AG04449 (cell line): Measurements from ENCODE around the gene MS4A6E.

ENCODE experiments used
- CTCF ChIA-PET: fragments of 350-600 bp; formaldehyde crosslinking; extraction: SDS; loops from one replicate; lab custom pipeline; 2021; ENCODE audit warnings: antibody characterized with exemption; lab: Yijun Ruan, JAX
- POLR2A ChIA-PET: fragments of 400-600, 350-600 bp; formaldehyde crosslinking; extraction: SDS; loops from one replicate; lab custom pipeline; 2020; ENCODE audit warnings: antibody characterized with exemption, inconsistent platforms; lab: Yijun Ruan, JAX
- DNase-seq: peaks from one replicate; pipeline ENCODE4 v3.0.0-alpha.2; 2010; ENCODE audit warnings: low read depth, low spot score
- H3K4me3 ChIP-seq: 2 replicates; pipeline ENCODE4 v1.5.1; 2011; ENCODE audit warnings: low read depth, mild to moderate bottlenecking, control low read depth, low read length
- TF ChIP-seq, protein P1 (sequence below): IDR thresholded peaks from one replicate; pipeline ENCODE4 v1.5.1; 2011; ENCODE audit warnings: mild to moderate bottlenecking, moderate library complexity, low read length, control low read depth, inconsistent platforms; ENCODE audit not compliant: insufficient read depth; ENCODE audit errors: missing control alignments

MS4A6E gene

DNA sequence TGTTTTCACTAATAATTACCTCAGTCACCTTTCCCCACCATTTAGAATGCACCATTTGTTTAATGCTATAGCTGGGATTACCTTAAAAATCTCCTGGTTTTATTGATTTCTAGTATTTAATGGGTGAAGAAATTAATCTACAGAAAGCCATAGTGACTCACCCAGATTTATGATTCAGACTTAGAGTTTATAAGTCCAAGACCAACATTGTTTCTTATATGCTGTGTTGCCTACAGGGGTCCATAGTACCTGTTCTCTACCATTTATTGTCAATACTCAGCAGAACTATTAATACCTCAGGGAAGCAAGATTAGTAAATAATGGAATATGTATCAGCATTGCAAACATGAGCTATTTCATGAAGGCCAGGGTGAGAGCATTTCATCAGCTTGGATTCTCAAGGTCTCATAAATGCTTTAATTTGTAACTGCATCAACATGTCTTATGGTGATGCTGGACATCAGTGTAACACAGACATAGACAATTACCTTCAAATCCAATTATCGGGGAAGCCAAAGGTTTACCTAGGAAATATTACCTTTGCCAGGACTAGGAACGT lies 43.3 kb downstream of the MS4A6E start:
- ChIA-PET CTCF (no interaction called here), POLR2A (no interaction called here)
- DNase-seq, result no peak
- TF ChIP-seq, protein P1, sequence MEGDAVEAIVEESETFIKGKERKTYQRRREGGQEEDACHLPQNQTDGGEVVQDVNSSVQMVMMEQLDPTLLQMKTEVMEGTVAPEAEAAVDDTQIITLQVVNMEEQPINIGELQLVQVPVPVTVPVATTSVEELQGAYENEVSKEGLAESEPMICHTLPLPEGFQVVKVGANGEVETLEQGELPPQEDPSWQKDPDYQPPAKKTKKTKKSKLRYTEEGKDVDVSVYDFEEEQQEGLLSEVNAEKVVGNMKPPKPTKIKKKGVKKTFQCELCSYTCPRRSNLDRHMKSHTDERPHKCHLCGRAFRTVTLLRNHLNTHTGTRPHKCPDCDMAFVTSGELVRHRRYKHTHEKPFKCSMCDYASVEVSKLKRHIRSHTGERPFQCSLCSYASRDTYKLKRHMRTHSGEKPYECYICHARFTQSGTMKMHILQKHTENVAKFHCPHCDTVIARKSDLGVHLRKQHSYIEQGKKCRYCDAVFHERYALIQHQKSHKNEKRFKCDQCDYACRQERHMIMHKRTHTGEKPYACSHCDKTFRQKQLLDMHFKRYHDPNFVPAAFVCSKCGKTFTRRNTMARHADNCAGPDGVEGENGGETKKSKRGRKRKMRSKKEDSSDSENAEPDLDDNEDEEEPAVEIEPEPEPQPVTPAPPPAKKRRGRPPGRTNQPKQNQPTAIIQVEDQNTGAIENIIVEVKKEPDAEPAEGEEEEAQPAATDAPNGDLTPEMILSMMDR, result no peak
- H3K4me3 ChIP-seq, result no peak overlapping the region

DNA sequence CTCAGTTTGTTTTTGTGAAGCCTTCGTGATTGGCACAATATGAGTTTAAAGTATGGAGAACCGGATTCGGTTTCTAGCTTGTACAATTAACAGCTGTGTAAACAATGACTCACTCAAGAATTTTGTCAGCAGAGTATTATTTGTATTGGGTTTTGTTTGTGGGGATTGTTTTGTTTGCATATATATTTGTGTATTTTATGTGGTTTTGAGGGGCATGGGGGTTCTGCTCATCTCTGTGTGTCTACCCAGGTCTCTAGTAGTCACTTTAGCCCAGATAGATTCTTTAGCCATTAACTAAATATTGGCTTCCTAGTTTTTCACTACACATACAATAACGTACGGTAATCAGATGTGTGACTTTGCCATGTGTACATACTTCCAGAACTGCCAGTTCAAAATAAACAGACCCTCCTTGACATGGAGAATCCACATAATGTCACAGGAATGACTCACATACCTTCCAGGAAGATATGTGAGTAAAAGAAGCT lies 43.8 kb downstream of the MS4A6E start:
- TF ChIP-seq, protein P1, result no peak
- ChIA-PET POLR2A (no interaction called here), CTCF (interaction anchor here (1.0 kb wide), 1 partner anchor 9 kb away, joined by 4 read pairs; no protein-coding TSS in a partner anchor)
- DNase-seq, result no peak
- H3K4me3 ChIP-seq, result no peak overlapping the region

DNA sequence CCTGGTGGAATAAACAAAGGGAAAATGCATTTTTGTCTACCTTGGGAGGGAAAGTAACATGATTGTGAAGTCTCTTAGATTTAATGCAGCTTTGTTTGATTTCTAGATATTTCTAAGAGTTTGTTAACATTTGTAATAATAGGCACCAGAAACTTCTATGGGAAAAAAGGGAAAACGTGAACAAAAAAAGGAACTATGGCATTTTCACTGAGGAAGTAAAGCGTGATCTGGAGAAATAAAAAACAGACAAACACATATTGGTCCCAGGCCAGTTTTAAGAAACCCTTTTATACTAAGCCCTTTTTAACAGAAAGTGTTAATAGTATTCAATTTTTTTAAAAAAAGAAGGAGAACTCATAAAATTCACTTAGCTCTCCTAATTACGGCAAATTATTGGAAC lies 44.3 kb downstream of the MS4A6E start:
- CTCF ChIA-PET, result interaction anchor here (1.0 kb wide), 1 partner anchor 9 kb away, joined by 4 read pairs; no protein-coding TSS in a partner anchor
- no peak overlapping the region for H3K4me3 ChIP-seq

DNA sequence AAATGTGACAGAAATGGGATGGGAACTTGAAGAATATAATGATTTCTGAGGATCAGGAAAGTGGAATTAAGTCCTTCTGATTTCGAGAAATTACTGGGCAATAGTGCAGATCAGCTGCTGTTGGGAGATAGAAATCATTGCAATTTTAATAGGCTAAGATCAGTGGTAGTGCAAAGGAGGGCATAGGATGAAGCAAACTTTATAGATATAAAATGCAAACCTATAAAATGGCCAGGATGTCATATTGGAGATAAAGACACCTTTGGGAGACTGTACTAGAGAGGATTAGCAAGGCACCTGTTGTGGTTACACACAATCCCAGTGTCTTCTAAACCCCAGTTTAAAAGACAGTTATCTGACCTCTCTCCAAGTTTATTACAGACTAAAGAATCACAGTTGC lies 44.8 kb downstream of the MS4A6E start:
- ChIA-PET CTCF (no interaction called here), POLR2A (no interaction called here)
- TF ChIP-seq, protein P1, result no peak
- no peak for DNase-seq
- no peak overlapping the region for H3K4me3 ChIP-seq

More for the DNA sequence above, 44.3 kb downstream of the MS4A6E start:
- TF ChIP-seq, protein P1, result no peak
- POLR2A ChIA-PET, result no interaction called here
- no peak for DNase-seq

DNA sequence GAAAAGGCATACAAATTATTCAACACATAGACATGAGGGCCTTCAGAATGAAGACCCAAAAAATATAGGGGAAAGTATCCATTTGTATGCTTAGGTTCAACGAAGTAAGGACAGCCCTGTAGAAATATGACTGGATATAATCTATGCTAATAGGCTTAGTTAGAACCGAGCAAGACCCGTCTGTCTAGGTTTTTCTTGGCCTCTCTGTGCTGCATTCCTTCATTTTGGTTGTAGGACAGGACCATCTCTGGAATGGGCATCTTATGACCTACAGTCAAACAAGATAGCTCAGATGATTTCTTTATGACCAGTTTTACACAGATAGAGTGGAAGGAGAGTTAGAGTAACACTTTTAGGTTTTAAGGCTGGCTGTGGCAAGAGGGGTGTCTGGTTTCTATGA lies 45.7 kb downstream of the MS4A6E start:
- CTCF ChIA-PET, result no interaction called here

DNA sequence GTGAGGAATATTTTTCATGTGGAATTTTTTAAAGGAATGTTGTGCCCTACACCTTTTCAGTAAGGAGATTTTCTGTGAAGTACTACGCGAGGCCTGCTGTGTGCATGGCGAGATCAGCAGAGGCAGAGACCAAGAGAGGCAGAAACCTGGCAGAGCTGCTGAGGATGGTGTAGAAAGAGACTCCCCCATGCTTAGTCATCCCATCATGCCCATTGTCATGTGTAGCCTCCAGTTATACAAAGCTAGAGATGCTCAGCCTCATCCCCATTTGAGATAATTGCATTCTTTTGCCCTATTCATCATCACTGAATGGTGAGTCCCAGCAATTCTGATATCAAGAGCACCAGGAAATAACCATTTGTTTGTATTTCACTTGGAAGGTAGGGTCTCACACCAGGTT lies 48.3 kb downstream of the MS4A6E start:
- ChIA-PET CTCF (no interaction called here), POLR2A (no interaction called here)
- DNase-seq, result no peak
- no peak overlapping the region for H3K4me3 ChIP-seq
- TF ChIP-seq, protein P1, result no peak

More for the DNA sequence above, 45.7 kb downstream of the MS4A6E start:
- DNase-seq, result no peak
- POLR2A ChIA-PET, result no interaction called here
- TF ChIP-seq, protein P1, result no peak
- no peak overlapping the region for H3K4me3 ChIP-seq
